NCI-H524 (cell line): Measurements from ENCODE around the gene TNFRSF14.

Experiments
- DNase-seq, 2 experiments: peaks; one replicate each; lab custom pipeline; 2025; lab: John Stamatoyannopoulos, UW

TNFRSF14 gene

DNA sequence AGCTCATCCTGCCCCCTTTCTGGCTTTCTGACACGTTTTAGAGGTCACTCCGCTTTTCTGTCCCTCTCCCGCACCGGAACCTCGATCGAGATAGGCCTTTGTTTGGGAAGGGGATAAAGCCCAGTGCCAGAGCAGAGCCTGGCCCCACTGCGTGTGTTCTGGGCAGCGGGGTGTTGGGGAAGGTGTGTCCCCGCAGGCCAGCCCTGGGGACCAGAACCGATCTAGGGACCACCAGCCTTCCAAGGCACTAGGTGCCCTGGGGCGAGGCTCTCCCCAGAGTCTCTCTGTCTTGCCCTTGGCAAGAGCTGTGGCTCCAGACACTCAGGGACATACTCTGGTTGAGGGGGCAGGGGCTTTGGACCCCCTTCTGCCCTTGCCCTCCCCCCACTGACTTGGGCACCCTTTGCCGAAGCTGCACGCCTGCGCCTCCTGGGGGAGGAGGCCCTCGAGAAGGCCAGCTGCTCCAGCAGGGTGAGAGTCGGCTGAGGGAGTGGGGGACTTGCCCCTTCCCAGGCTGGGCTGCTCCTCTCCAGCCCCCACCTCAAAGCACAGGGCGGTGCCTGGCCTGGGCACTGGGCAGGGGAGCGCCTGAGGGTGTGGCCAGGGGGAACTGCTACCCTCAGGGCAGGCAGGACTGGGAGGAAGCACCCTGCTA, 46.8 kb downstream of the TNFRSF14 start:
- no peak for DNase-seq

DNA sequence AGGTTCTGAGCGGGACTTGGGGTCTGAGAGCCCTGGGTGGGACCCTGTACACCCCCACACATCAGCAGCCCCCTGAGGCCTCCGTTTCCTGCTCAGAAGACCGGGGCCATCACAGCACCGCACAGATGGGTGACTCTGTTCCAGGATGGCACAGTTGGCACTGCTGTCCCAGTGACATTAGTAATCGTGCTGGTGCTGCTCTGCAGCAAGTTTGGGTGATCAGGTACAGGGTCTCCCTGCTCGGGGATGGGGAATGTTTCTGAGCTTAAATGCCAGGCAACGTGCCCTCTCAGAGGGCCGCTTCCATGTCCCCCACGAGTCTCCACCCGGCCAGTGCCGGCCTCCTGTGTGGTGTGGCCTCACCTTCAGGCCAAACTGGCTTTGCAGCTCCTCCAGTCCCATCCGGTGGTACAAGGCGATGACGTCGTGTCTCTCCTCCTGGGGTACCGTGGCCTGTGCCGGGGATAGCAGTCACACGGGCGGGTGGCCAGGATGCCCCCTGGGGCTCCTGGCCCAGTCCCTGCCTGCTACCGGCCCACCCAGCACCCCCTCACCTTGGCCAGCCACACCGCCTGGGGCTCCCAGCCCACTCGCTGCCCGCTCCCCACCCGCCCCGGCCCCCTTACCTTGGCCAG, 47.5 kb downstream of the TNFRSF14 start:
- DNase-seq, result no peak

DNA sequence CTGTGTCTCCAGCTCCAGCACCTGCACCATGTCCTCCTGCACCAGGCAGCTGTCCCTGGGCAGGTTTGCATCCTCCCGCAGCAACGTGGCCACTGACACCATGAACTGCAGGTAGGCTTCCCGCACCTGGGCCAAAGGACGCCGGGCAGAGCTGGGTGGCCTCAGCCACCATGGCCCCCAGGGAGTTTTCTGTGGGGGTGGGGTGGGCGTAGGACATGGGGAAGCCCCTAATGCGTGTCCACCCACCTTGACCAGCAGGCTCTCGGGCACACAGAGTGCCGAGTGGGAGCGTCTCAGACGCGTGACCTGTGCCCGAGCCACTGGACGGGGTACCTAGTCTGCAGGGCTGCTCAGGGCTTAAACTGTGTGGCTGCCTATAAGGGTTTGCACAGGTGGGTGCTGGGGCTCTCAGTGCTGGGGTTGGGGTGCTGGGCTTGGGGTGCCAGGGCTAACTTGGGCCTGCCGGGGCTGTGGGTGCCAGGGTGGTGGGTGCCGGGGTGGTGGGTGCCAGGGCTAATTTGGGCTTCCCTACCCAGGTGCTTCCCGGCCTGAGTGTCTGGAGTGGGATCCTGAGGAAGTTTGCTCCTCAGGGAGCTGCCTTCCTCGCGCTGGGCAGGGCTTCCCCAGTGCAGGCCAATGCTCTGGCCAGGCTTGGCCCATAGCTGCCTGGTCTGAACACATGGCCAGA, 48.1 kb downstream of the TNFRSF14 start:
- no peak for DNase-seq

DNA sequence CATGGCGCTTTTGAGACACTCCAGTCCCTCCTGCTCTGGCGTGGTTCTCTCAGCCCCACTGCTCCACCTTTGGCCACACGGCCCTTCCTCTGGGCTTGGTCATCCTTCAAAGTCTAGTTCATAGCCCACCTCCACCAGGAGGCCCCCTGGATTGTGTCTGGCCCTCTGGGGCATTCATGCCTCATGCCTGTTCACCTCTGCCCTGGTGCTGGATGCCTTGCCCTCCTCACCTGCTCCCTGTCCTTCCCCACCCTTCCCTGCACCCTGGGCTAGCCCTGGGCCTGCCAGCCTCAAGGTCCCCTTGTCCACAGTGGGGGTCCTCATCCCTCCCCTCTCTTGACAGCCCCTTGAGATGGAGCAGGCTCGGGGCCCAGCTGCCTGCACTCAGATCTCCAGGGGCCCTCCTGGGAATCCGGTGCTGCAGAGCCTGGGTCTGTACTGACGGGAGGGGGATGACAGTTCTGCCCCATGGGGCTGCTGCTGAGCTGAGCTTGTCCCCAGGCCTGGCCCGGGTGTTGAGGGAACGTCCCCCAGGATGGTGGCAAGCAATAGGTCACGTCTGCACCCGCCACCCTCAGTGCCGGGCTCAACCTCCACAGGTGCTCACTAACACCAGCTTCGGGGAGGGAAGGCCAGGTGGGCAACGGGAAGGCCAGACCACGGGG, 48.8 kb downstream of the TNFRSF14 start:
- DNase-seq, result no peak

DNA sequence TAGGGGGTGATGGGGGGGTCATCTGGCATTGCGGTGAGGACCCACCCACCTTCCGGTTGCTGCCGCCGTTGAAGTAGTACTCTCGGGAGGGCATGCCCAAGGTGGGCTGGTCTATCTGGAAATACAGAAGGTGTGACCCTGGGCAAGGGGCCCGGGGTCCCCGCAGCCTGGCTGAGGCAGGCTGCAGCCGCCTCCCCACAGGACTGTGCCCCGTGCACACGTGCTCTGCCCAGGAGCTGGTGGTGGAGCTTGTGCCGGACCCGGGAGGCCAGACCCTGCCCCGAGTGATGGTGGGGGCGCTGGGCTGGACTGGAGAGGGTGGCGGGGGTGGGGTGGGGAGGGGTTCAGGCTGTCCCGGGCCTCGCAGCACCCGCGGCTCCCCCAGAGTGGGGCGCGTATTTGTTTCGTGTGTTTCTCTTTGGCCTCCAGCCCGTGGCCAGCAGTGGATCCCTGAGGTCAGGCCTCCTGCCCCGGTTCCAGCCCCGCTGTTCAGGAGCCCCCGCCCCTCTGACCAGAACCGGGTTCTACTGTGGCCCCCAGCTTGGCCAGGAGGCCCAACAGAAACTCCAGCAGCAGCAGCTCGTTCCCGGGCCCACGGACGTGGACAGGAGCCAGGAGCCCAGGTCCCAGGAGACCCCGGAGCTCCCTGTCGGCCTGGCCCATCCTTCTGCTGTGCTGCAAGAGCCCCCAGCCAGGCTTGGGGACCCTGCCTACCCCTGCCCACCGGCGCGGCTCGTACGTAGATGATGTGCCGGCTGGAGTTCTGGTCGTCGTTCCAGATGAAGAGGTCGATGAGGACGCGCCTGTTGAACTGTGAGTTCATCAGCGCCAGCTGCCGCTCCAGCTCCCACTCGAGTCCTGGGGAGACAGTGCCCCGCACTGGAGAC, 49.6 kb downstream of the TNFRSF14 start:
- no peak for DNase-seq

DNA sequence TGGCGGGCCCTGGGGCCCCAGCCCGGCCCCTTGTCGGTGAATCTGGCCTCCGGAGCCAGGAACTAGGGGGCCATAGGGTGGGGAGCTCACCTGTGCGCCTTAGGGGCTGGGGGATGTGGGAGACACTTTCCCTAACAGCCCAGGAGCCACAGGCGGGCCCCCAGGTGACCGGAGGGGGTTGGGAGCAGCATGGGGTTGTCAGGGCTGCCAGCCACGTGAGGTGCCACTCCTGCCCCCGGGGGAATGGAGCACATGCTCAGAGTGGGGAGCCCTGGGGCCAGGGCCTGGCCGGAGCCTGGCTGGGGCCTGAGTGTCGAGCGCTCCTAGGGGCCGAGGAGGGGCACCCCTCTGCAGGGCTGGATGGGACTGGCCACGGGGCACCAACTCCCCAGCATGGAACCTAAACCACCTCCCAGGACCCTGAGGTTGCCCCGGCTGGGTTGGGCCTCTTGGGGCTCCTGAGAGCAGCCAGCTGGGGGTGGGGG, 50.3 kb downstream of the TNFRSF14 start:
- no peak for DNase-seq

DNA sequence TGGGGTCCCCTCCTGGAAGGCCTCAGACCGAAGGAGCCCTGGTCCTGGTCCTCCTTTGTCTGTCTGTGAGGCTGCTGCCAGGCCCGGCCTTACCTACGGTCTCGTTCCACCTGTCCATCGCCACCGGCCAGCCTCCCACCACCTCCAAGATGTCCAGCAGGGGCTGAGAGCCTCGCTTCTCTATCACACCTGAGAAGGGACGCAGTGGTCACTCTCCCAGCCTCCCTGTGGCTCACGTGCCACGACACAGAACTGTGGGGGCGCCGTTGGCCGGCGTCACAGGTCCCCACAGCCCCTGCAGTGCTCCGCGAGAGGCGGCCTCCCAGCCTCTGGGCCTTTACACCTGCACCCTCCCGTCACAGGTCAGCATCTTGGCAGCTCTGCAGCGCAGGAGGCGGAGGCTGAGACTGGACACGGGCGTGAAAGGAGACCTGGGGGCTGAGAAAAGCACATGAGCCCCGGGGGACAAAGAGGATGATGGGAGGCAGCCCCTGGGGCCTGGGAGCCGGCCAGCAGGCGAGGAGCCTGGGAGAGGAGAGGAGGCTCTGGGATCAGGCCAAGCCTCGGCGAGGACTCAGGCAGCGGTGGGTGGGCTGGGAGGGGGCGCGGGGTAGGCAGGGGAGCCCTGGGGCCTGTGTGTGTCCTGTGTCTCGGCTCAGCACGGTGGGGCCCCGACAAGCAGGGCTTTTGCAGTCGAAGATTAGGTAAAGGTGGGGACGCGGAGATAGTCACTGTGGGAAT, 50.9 kb downstream of the TNFRSF14 start:
- no peak for DNase-seq

DNA sequence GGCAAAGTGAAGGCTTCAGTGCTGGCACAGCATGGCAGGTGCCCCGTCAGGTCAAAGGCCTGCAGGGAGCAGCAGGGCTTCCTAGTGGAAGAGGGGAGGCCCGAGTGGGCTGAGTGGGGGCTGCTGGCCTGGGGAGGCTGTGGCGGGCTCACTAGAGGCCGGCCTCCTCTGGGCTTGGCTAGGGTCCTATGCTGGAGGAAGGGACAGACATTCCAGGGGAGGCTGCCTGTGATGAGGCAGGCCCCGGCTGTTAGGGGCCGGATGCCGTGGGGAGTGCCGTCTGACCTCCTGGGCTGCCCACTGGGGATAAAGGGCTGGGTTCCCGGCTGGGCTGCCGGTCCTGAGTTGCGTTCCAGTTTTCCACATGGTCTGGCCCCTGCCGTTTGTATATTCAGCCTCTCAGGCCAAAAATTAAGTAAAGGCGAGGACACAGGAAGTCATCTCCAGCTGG, 51.5 kb downstream of the TNFRSF14 start:
- DNase-seq, result no peak

DNA sequence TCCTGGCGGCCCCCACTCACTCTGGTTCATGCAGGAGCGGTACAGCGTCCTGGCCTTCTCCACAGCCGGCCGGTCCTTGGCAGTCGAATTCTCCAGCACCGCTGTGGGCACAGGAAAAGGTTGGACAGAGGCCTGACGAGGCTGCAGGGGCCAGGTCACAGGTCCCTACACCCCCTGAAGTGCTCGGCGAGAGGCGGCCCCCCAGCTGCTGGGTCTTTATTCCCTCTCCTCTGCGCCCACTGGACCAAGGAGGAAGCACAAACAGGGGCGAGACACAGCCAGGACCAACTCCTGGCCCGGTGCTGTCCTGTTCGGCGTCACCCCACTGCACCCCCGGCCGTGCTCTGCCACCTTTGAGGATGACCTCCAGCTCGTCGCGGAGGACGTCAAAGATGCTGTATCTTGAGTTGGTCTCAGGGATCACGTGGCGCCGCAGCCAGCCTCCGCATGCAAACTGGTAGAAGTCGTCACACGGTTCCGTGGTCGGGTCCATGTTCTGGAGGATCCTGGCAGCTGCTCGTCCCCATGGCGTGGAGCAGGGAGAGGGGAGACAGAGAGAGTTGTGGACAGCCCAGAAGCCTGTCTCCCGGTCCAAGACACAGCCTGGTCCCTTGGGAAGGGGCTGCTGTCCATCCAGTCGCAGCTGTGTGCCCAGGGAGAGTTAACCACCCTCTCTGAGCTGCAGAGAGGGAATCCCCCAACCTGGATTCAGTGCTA, 53.3 kb downstream of the TNFRSF14 start:
- no peak for DNase-seq

DNA sequence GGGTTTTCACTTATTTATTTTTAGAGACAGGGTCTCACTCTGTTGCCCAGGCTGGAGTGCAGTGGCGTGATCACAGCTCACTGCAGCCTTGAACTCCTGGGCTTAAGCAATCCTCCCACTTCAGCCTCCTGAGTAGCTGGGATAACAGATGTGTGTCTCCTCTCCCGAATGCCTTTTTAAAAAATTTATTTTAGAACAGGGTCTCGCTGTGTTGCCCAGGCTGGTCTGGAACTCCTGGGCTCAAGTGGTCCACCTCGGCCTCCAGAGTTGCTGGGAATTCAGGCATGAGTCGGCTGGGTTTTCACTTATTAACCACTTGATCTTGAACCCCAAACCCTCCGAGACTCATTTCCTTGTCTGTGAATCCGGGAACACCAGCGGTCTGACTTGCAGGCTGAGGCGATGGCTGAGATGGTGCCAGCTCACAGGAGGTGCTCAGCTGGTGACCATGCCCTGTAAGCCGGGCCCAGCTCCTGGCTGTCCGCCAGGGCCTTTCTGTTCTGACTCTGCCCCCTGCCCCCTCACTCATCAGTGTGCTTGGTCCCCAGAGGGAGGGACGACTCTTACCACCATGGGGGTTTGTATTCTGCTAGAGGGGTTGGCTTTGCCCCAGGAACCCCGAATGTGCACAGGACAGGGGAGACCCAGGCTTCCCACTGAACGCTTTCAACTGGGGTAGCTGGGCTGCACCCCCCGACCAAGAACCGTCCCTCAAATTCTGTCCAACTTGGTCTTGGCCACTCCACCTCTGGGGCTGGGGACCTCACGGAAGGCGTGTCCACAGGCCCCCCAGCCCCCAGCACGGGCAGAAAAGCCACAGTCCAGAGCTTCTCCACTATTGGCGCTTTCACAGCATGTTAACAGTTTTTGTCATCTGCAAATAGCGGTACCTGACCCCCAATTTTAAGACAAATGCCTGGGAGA, 54.1 kb downstream of the TNFRSF14 start:
- no peak for DNase-seq

DNA sequence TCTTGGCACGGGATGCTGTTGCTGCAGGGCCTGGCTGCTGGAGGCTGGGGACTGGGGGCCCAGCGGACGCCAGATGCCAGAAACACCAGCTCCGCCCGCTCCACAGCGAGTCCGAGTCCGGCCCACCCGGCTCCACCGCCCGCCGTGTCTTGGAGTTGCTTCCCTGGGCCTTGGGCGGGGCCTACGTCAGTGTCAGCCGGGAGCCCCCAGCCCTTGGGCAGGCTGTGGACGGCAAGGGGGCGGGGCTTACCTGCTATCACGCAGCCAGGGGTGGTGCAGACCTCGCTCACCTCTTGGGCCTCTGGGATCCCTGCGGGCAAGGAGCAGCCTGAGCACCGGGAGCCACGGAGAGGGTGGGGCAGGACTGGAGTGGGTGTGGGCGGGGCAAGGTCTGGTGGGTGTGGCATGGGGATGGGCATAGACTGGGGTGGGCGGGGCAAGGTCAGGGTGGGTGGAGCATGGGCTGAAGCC, 54.9 kb downstream of the TNFRSF14 start:
- no peak for DNase-seq

DNA sequence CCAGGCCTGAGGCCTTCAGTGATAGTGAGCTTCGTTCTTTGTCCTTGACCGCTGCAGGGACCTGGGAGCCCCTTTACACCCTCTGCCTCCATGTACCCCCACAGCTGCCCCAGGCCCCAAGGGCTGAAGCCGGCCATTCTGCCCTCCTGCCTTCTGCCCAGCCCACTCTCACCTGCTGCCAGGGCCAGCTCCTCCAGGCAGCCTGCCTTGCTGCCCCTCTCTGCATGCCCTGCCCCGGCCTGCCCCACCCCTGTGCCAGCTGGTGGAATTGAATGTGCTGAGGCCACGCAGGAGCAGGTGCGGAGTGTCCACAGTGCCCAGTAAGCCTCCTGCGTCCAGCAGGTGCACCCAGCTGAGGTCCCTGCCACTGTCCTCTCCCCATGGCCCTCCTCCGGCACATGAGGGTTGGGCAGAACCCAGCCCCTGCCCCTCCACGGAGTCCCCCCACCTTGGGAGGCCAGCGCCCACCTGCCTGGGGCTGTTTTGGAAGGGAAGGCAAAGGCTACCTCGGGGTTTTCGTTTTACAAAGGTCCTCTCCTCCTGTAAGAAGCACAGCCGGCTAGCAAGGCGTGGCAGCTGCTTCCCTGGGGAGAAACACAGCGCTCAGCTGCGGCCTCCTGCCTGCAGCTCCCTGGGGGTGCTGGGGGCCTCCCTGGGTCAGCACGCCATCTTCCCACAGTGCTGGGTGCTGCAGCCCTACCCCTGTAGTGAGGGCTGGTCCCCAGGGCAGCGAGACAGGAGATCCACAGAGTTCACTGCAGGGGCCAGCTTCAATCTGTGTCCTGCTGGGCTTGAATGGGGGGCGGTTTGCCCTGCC, 55.7 kb downstream of the TNFRSF14 start:
- no peak for DNase-seq

DNA sequence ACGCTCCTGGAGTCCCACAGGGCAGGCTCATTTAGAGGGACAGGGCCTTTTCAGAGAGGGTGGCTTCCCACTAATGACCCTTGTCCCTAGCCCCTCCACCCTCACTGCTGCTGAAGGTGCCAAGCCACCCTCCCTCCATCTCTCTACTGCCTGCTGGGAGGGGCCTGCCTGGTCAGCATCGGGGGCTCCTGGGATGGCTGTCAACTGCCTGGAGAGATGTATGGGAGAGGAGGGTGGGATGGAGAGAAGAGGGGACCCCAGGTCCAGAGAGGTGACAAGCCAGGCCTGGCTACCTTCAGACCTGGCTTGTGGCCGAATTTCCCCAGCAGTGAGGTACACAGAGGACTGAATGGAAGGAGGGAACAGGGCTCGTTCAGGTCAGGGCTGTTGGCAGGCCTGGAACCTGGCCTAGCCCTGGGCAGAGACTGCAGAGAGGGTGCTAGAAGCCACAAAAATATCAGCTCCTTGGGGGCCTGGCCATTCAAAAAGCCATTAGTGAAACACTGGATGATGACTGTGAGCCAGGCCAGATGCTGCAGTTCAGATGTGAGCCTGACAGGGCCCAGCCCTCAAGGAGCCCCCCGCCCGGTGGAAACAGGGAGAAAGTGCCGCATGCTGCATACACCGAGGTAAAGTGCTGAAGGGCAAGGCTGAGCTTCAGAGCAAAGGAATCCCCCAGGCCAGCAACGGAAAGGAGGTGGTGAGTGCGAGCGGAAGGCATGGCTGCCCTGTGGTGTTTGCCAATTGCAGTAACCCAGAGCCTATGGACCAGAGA, 56.6 kb downstream of the TNFRSF14 start:
- DNase-seq, result no peak
